A549 (cell line): ENCODE results near the gene TBX22.

Source experiments
- BHLHE40 ChIP-seq: IDR thresholded peaks from 2 replicates; pipeline ENCODE4 v1.6.1; 2012; ENCODE audit warnings: low read depth, low read length, inconsistent platforms
- EP300 ChIP-seq, 2 experiments: fragments of >200 bp; sonication (Bioruptor Twin); formaldehyde crosslinking; IDR thresholded peaks; 2 replicates in 1 of 2; 3 replicates in 1 of 2; pipeline ENCODE4 v1.6.1; 2016 to 2017
- NR3C1 ChIP-seq: fragments of >200 bp; sonication (Bioruptor Twin); formaldehyde crosslinking; IDR thresholded peaks from 3 replicates; pipeline ENCODE4 v1.6.1; 2017

- TF ChIP-seq EP300 (IDR thresholded peaks at IDR 0.05): no peak
- TF ChIP-seq BHLHE40: no peak
- TF ChIP-seq NR3C1: no peak
Observed at GRCh38 chrX:79975605-79976004, 38.9 kb upstream of the TBX22 start.
